Measurements from ENCODE around the gene RAB6D.
"Not testable (repeated sequence)": the region's sequence is repeated elsewhere in the genome, so short reads cannot be mapped to it uniquely, and the experiment has no call there.

RAB6D gene
- 0 to 0.26 (median 0) reads per million in 3 donors for total RNA-seq

GRCh38 chr2:131363703-131364186 lies at the start of gene RAB6D:
TSS of gene RAB6D (minus strand) at chr2:131364168. CDS start at chr2:131363720, 448 bp downstream.
- not testable (repeated sequence) for DNase-seq

GRCh38 chr2:131413148-131413747 lies 49.3 kb upstream of the RAB6D start:
- Histone ChIP-seq H3K27me3 (replicated peaks; ENCODE audit: control insufficient read depth, insufficient read depth, low read length, poor library complexity, severe bottlenecking) (peaks cover 6% of the 10 kb centered on the region), H3K4me1 (ENCODE audit: control insufficient read depth, insufficient read depth, low read length, poor library complexity, severe bottlenecking) (no peaks in the 10 kb centered on the region), H3K4me3 (ENCODE audit: insufficient read depth, low read depth, low read length, poor library complexity, severe bottlenecking) (no peak overlapping the region), H3K9me3 (ENCODE audit: control insufficient read depth, low read length) (no peaks in the 10 kb centered on the region), H3K36me3 (ENCODE audit: control insufficient read depth, insufficient read depth, low read length) (no peaks in the 10 kb centered on the region), H3K27ac (ENCODE audit: insufficient read depth, low read length, poor library complexity, severe bottlenecking) (no peak overlapping the region)
- no peak for DNase-seq

More at GRCh38 chr2:131363703-131364186, at the start of gene RAB6D:
- not testable (repeated sequence) for H3K36me3 ChIP-seq (ENCODE audit: control insufficient read depth, insufficient read depth, low read length); H3K4me1 ChIP-seq (ENCODE audit: control insufficient read depth, insufficient read depth, low read length, poor library complexity, severe bottlenecking); H3K4me3 ChIP-seq (ENCODE audit: insufficient read depth, low read depth, low read length, poor library complexity, severe bottlenecking); H3K9me3 ChIP-seq (ENCODE audit: control insufficient read depth, low read length); H3K27ac ChIP-seq (ENCODE audit: insufficient read depth, low read length, poor library complexity, severe bottlenecking); H3K27me3 ChIP-seq (replicated peaks; ENCODE audit: control insufficient read depth, insufficient read depth, low read length, poor library complexity, severe bottlenecking)

- Histone ChIP-seq H3K36me3 (ENCODE audit: control insufficient read depth, insufficient read depth, low read length) (no peaks in the 10 kb centered on the region), H3K27ac (ENCODE audit: insufficient read depth, low read length, poor library complexity, severe bottlenecking) (no peak overlapping the region), H3K9me3 (ENCODE audit: control insufficient read depth, low read length) (no peaks in the 10 kb centered on the region), H3K4me3 (ENCODE audit: insufficient read depth, low read depth, low read length, poor library complexity, severe bottlenecking) (no peak overlapping the region), H3K4me1 (ENCODE audit: control insufficient read depth, insufficient read depth, low read length, poor library complexity, severe bottlenecking) (no peaks in the 10 kb centered on the region), H3K27me3 (replicated peaks; ENCODE audit: control insufficient read depth, insufficient read depth, low read length, poor library complexity, severe bottlenecking) (peaks cover 10% of the 10 kb centered on the region)
- no peak for DNase-seq
Measured at GRCh38 chr2:131410173-131410572, 46.2 kb upstream of the RAB6D start.

GRCh38 chr2:131408778-131409177 lies 44.8 kb upstream of the RAB6D start:
- Histone ChIP-seq H3K36me3 (ENCODE audit: control insufficient read depth, insufficient read depth, low read length) (no peaks in the 10 kb centered on the region), H3K27ac (ENCODE audit: insufficient read depth, low read length, poor library complexity, severe bottlenecking) (no peak overlapping the region), H3K4me3 (ENCODE audit: insufficient read depth, low read depth, low read length, poor library complexity, severe bottlenecking) (no peak overlapping the region), H3K27me3 (replicated peaks; ENCODE audit: control insufficient read depth, insufficient read depth, low read length, poor library complexity, severe bottlenecking) (peaks cover 12% of the 10 kb centered on the region), H3K9me3 (ENCODE audit: control insufficient read depth, low read length) (no peaks in the 10 kb centered on the region), H3K4me1 (ENCODE audit: control insufficient read depth, insufficient read depth, low read length, poor library complexity, severe bottlenecking) (no peaks in the 10 kb centered on the region)
- DNase-seq: no peak

GRCh38 chr2:131408207-131408606 lies 44.2 kb upstream of the RAB6D start:
- Histone ChIP-seq H3K4me1 (ENCODE audit: control insufficient read depth, insufficient read depth, low read length, poor library complexity, severe bottlenecking) (no peaks in the 10 kb centered on the region), H3K4me3 (ENCODE audit: insufficient read depth, low read depth, low read length, poor library complexity, severe bottlenecking) (no peak overlapping the region), H3K9me3 (ENCODE audit: control insufficient read depth, low read length) (no peaks in the 10 kb centered on the region), H3K27ac (ENCODE audit: insufficient read depth, low read length, poor library complexity, severe bottlenecking) (no peak overlapping the region), H3K36me3 (ENCODE audit: control insufficient read depth, insufficient read depth, low read length) (no peaks in the 10 kb centered on the region), H3K27me3 (replicated peaks; ENCODE audit: control insufficient read depth, insufficient read depth, low read length, poor library complexity, severe bottlenecking) (peaks cover 12% of the 10 kb centered on the region)
- DNase-seq: no peak

GRCh38 chr2:131404753-131405152 lies 40.8 kb upstream of the RAB6D start:
- H3K9me3 ChIP-seq (ENCODE audit: control insufficient read depth, low read length): no peaks in the 10 kb centered on the region
- peaks cover 10% of the 10 kb centered on the region for H3K27me3 ChIP-seq (replicated peaks; ENCODE audit: control insufficient read depth, insufficient read depth, low read length, poor library complexity, severe bottlenecking)
- no peak for DNase-seq
- H3K36me3 ChIP-seq (ENCODE audit: control insufficient read depth, insufficient read depth, low read length): no peaks in the 10 kb centered on the region
- no peaks in the 10 kb centered on the region for H3K4me1 ChIP-seq (ENCODE audit: control insufficient read depth, insufficient read depth, low read length, poor library complexity, severe bottlenecking)
- H3K27ac ChIP-seq (ENCODE audit: insufficient read depth, low read length, poor library complexity, severe bottlenecking): no peak overlapping the region
- H3K4me3 ChIP-seq (ENCODE audit: insufficient read depth, low read depth, low read length, poor library complexity, severe bottlenecking): no peak overlapping the region

GRCh38 chr2:131402320-131403039 lies 38.5 kb upstream of the RAB6D start:
- DNase-seq: no peak
- no peak overlapping the region for H3K27ac ChIP-seq (ENCODE audit: insufficient read depth, low read length, poor library complexity, severe bottlenecking)
- no peak overlapping the region for H3K4me3 ChIP-seq (ENCODE audit: insufficient read depth, low read depth, low read length, poor library complexity, severe bottlenecking)
- peaks cover 3% of the 10 kb centered on the region for H3K27me3 ChIP-seq (replicated peaks; ENCODE audit: control insufficient read depth, insufficient read depth, low read length, poor library complexity, severe bottlenecking)
- no peaks in the 10 kb centered on the region for H3K36me3 ChIP-seq (ENCODE audit: control insufficient read depth, insufficient read depth, low read length)
- H3K4me1 ChIP-seq (ENCODE audit: control insufficient read depth, insufficient read depth, low read length, poor library complexity, severe bottlenecking): no peaks in the 10 kb centered on the region
- no peaks in the 10 kb centered on the region for H3K9me3 ChIP-seq (ENCODE audit: control insufficient read depth, low read length)

- Histone ChIP-seq H3K27ac (ENCODE audit: insufficient read depth, low read length, poor library complexity, severe bottlenecking) (no peak overlapping the region), H3K4me3 (ENCODE audit: insufficient read depth, low read depth, low read length, poor library complexity, severe bottlenecking) (no peak overlapping the region), H3K36me3 (ENCODE audit: control insufficient read depth, insufficient read depth, low read length) (no peaks in the 10 kb centered on the region), H3K27me3 (replicated peaks; ENCODE audit: control insufficient read depth, insufficient read depth, low read length, poor library complexity, severe bottlenecking) (peaks cover 3% of the 10 kb centered on the region), H3K9me3 (ENCODE audit: control insufficient read depth, low read length) (no peaks in the 10 kb centered on the region), H3K4me1 (ENCODE audit: control insufficient read depth, insufficient read depth, low read length, poor library complexity, severe bottlenecking) (no peaks in the 10 kb centered on the region)
- no peak for DNase-seq
Measured at GRCh38 chr2:131400849-131401248, 36.9 kb upstream of the RAB6D start.

- not testable (repeated sequence) for DNase-seq; H3K4me1 ChIP-seq (ENCODE audit: control insufficient read depth, insufficient read depth, low read length, poor library complexity, severe bottlenecking); H3K4me3 ChIP-seq (ENCODE audit: insufficient read depth, low read depth, low read length, poor library complexity, severe bottlenecking); H3K36me3 ChIP-seq (ENCODE audit: control insufficient read depth, insufficient read depth, low read length); H3K27ac ChIP-seq (ENCODE audit: insufficient read depth, low read length, poor library complexity, severe bottlenecking); H3K9me3 ChIP-seq (ENCODE audit: control insufficient read depth, low read length); H3K27me3 ChIP-seq (replicated peaks; ENCODE audit: control insufficient read depth, insufficient read depth, low read length, poor library complexity, severe bottlenecking)
Measured at GRCh38 chr2:131400441-131400840, 36.5 kb upstream of the RAB6D start.

GRCh38 chr2:131396209-131396608 lies 32.2 kb upstream of the RAB6D start:
- DNase-seq; H3K27ac ChIP-seq (ENCODE audit: insufficient read depth, low read length, poor library complexity, severe bottlenecking); H3K36me3 ChIP-seq (ENCODE audit: control insufficient read depth, insufficient read depth, low read length); H3K9me3 ChIP-seq (ENCODE audit: control insufficient read depth, low read length); H3K27me3 ChIP-seq (replicated peaks; ENCODE audit: control insufficient read depth, insufficient read depth, low read length, poor library complexity, severe bottlenecking); H3K4me1 ChIP-seq (ENCODE audit: control insufficient read depth, insufficient read depth, low read length, poor library complexity, severe bottlenecking); H3K4me3 ChIP-seq (ENCODE audit: insufficient read depth, low read depth, low read length, poor library complexity, severe bottlenecking): not testable (repeated sequence)

Data from effector memory CD4-positive, alpha-beta T cell (primary cell).